HG03280 (cell line): ENCODE measurements around the gene CDC14C.
"Not testable (repeated sequence)": the region's sequence is repeated elsewhere in the genome, so short reads cannot be mapped to it uniquely, and the experiment has no call there.

ENCODE experiments used
- ATAC-seq: cut with Tn5 transposase; IDR thresholded peaks from one replicate; pipeline ENCODE4 v1.9.1; 2021; ENCODE audit warnings: mild to moderate bottlenecking, moderate library complexity; ENCODE audit not compliant: unreplicated experiment

CDC14C gene

GRCh38 chr7:48924433-48924832, at the start of gene CDC14C:
Gene CDC14C, plus strand, starts transcription at chr7:48924547. Its CDS starts 126 bp downstream, at chr7:48924673.
- no peak for ATAC-seq

GRCh38 chr7:48875045-48875916, 49.1 kb upstream of the CDC14C start:
- ATAC-seq = no peak

GRCh38 chr7:48876087-48876486, 48.3 kb upstream of the CDC14C start:
- no peak for ATAC-seq

GRCh38 chr7:48880851-48881250, 43.5 kb upstream of the CDC14C start:
- ATAC-seq = no peak

- ATAC-seq = no peak
Observed at GRCh38 chr7:48887500-48887899, 36.8 kb upstream of the CDC14C start.

- ATAC-seq = no peak
Observed at GRCh38 chr7:48894574-48894973, 29.8 kb upstream of the CDC14C start.

GRCh38 chr7:48899932-48900331, 24.4 kb upstream of the CDC14C start:
- no peak for ATAC-seq

GRCh38 chr7:48901966-48902365, 22.4 kb upstream of the CDC14C start:
- ATAC-seq = no peak

- ATAC-seq = no peak
Observed at GRCh38 chr7:48904975-48905374, 19.4 kb upstream of the CDC14C start.

GRCh38 chr7:48905686-48906085, 18.7 kb upstream of the CDC14C start:
- not testable (repeated sequence) for ATAC-seq

- ATAC-seq = not testable (repeated sequence)
Observed at GRCh38 chr7:48909887-48910286, 14.5 kb upstream of the CDC14C start.

- ATAC-seq = no peak
Observed at GRCh38 chr7:48931481-48931880, 7.1 kb downstream of the CDC14C start.

- ATAC-seq = no peak
Observed at GRCh38 chr7:48932126-48932910, 8.0 kb downstream of the CDC14C start.

GRCh38 chr7:48933549-48934085, 9.3 kb downstream of the CDC14C start:
- ATAC-seq = no peak

- ATAC-seq = no peak
Observed at GRCh38 chr7:48938539-48939295, 14.4 kb downstream of the CDC14C start.

GRCh38 chr7:48943279-48943990, 19.1 kb downstream of the CDC14C start:
- no peak for ATAC-seq

- no peak for ATAC-seq
Observed at GRCh38 chr7:48955916-48956315, 31.6 kb downstream of the CDC14C start.

GRCh38 chr7:48959676-48960075, 35.3 kb downstream of the CDC14C start:
- ATAC-seq = no peak

- ATAC-seq = no peak
Observed at GRCh38 chr7:48962821-48963505, 38.6 kb downstream of the CDC14C start.

- no peak for ATAC-seq
Observed at GRCh38 chr7:48964074-48964473, 39.7 kb downstream of the CDC14C start.
